Measurements from ENCODE around the gene PLEKHA5. TPM values are rescaled to one million over a fixed set of nuclear protein-coding genes. Genes with fewer than 3 reads are reported as not detected.

PLEKHA5 gene
- total and polyA plus RNA-seq, 4 donors: 4.9 to 88.5 (median 20.9) TPM

DNA sequence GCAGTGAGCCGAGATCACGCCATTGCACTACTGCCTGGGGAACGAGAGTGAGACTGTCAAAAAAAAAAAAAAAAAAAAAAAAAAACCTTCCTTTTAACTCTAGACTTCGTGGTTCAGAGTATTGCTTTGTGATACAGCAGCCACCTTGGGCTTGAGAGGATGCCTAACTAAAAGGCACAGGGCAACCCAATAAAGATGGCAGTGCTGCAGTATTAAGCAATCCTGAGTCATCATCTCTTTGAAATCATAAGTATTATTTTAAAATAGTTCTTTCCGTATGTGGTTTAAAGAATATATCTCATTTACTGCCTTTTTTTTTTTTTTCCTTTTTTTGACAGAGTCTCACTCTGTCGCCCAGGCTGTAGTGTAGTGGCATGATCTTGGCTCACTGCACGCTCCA is 116.1 kb downstream of the PLEKHA5 start:
- ATAC-seq (ENCODE audit: insufficient read depth, low FRiP score) (no peak), DNase-seq (no peak)
- no peak for TF ChIP-seq CTCF (IDR thresholded peaks at IDR 0.05; ENCODE audit: control extremely low read depth, extremely low read depth)
- Histone ChIP-seq H3K9me3 (ENCODE audit: control insufficient read depth in 4 of 4, insufficient read depth in 3 of 4, low read length in 3 of 4) (no peaks in the 10 kb centered on the region), H3K9ac (ENCODE audit: insufficient read depth in 1 of 2, low read length in 2 of 2) (no peak overlapping the region), H3K27ac (ENCODE audit: low read depth in 1 of 2, low read length in 1 of 2) (no peak overlapping the region), H3K36me3 (ENCODE audit: control insufficient read depth in 4 of 4, insufficient read depth in 4 of 4, low read length in 4 of 4) (no peaks in the 10 kb centered on the region), H3K27me3 (ENCODE audit: control insufficient read depth in 3 of 3, insufficient read depth in 3 of 3, low read length in 2 of 3) (no peaks in the 10 kb centered on the region), H3K4me3 (no peak overlapping the region), H3K4me1 (ENCODE audit: control insufficient read depth in 5 of 5, insufficient read depth in 5 of 5, low read length in 5 of 5) (peaks cover 0 to 12% (median 4%) of the 10 kb centered on the region in 5 donors)
- WGBS, 2 donors: 60 to 78% methylated on average over 7 of the region's 7 CpGs

DNA sequence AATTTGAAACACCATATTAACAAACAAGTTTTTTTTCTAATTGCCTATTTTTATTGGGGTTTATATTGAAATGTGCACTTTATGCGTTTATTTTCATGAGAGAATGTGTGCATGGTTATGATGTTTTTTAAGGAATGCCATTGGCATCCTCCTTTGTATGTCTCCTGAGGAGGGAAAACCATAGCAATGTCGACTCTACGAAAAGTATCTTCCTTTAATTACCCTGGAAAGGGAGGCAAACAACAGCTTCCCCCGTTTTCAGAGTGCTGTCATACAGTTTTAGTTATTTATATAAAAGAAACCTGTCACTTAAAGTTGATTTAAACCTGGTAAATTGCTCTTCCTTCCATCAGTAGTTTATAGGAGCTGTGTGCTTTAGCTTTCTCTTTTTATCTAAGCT is 117.4 kb downstream of the PLEKHA5 start:
- TF ChIP-seq CTCF (IDR thresholded peaks at IDR 0.05; ENCODE audit: control extremely low read depth, extremely low read depth): no peak
- H3K27ac ChIP-seq (ENCODE audit: low read depth in 1 of 2, low read length in 1 of 2): no peak overlapping the region
- DNase-seq (no peak), ATAC-seq (ENCODE audit: insufficient read depth, low FRiP score) (no peak)
- H3K4me1 ChIP-seq (ENCODE audit: control insufficient read depth in 5 of 5, insufficient read depth in 5 of 5, low read length in 5 of 5): peaks cover 0 to 12% (median 4%) of the 10 kb centered on the region in 5 donors
- H3K27me3 ChIP-seq (ENCODE audit: control insufficient read depth in 3 of 3, insufficient read depth in 3 of 3, low read length in 2 of 3): no peaks in the 10 kb centered on the region
- no peak overlapping the region for H3K4me3 ChIP-seq
- H3K9me3 ChIP-seq (ENCODE audit: control insufficient read depth in 4 of 4, insufficient read depth in 3 of 4, low read length in 3 of 4): no peaks in the 10 kb centered on the region
- no peaks in the 10 kb centered on the region for H3K36me3 ChIP-seq (ENCODE audit: control insufficient read depth in 4 of 4, insufficient read depth in 4 of 4, low read length in 4 of 4)
- 80 to 85% methylated on average over 4 of the region's 4 CpGs for WGBS, 2 donors
- H3K9ac ChIP-seq (ENCODE audit: insufficient read depth in 1 of 2, low read length in 2 of 2): no peak overlapping the region

GRCh38 chr12:19248929-19249602 is 119.5 kb downstream of the PLEKHA5 start:
- no peak for ATAC-seq (ENCODE audit: insufficient read depth, low FRiP score)

More at GRCh38 chr12:19248929-19249602, 119.5 kb downstream of the PLEKHA5 start:
- no peak for TF ChIP-seq CTCF (IDR thresholded peaks at IDR 0.05; ENCODE audit: control extremely low read depth, extremely low read depth)
- no peak overlapping the region for H3K27ac ChIP-seq (ENCODE audit: low read depth in 1 of 2, low read length in 1 of 2)
- no peak overlapping the region for H3K9ac ChIP-seq (ENCODE audit: insufficient read depth in 1 of 2, low read length in 2 of 2)
- no peak for DNase-seq
- WGBS, 2 donors: 88 to 92% methylated on average over 3 of the region's 3 CpGs
- no peak overlapping the region for H3K4me3 ChIP-seq
- no peaks in the 10 kb centered on the region for H3K9me3 ChIP-seq (ENCODE audit: control insufficient read depth in 4 of 4, insufficient read depth in 3 of 4, low read length in 3 of 4)
- H3K36me3 ChIP-seq (ENCODE audit: control insufficient read depth in 4 of 4, insufficient read depth in 4 of 4, low read length in 4 of 4): no peaks in the 10 kb centered on the region
- peaks cover 0 to 5% (median 0%) of the 10 kb centered on the region in 5 donors for H3K4me1 ChIP-seq (ENCODE audit: control insufficient read depth in 5 of 5, insufficient read depth in 5 of 5, low read length in 5 of 5)
- no peaks in the 10 kb centered on the region for H3K27me3 ChIP-seq (ENCODE audit: control insufficient read depth in 3 of 3, insufficient read depth in 3 of 3, low read length in 2 of 3)

Measured in lung (tissue), 12 donors.